ENCODE measurements around the gene ZFYVE27.

GRCh38 chr10:97713339-97713825 is 23.5 kb upstream of the ZFYVE27 start, which contains the start of gene MARVELD1:
- TF ChIP-seq EZH2 (IDR thresholded peaks at IDR 0.05) (no peak), CTCF (IDR thresholded peaks at IDR 0.05) (no peak)

Data from neural progenitor cell (in vitro differentiated cells).